ENCODE data around the gene SEMA3C. TPM values are rescaled to one million over a fixed set of nuclear protein-coding genes. Genes with fewer than 3 reads are reported as not detected.

Gene SEMA3C
- polyA plus RNA-seq, 1 donor: 70.6 TPM

DNA sequence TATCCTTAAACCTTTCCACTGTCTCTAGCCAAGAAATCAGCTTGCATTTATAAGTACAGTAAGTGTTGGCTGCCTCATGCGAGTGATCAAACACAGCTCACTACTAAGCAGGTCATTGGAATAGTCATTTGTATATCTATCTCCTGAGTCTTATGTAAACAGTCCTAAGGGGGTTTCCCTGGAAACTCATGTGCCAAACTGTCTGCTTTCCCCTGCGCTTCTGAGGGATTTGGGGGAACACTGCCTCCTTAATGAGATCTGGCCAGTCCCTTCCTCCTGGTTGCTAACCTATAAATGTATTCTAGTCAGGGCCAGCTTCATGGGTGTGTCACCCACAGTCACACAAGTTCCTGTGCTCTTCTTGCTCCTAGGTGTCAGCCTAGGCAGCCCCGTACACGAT is 147.3 kb downstream of the SEMA3C start:
- no peaks in the 10 kb centered on the region for H3K9me3 ChIP-seq (ENCODE audit: control insufficient read depth, low read depth, low read length)
- H3K27ac ChIP-seq (ENCODE audit: low read length): no peak overlapping the region
- H3K4me3 ChIP-seq (ENCODE audit: low read length): no peak overlapping the region
- WGBS (ENCODE audit: insufficient coverage, low lambda C conversion rate): no CpG with 5 or more reads among the region's 4 CpGs
- H3K4me1 ChIP-seq (ENCODE audit: control insufficient read depth, insufficient read depth, low read length): peaks cover 3% of the 10 kb centered on the region
- DNase-seq: peak in 1 of 2 donors; percentile 44
- H3K27me3 ChIP-seq (ENCODE audit: control insufficient read depth, insufficient read depth, low read length): no peaks in the 10 kb centered on the region
- H3K36me3 ChIP-seq (ENCODE audit: control insufficient read depth, insufficient read depth, low read length): peaks cover 11% of the 10 kb centered on the region

DNA sequence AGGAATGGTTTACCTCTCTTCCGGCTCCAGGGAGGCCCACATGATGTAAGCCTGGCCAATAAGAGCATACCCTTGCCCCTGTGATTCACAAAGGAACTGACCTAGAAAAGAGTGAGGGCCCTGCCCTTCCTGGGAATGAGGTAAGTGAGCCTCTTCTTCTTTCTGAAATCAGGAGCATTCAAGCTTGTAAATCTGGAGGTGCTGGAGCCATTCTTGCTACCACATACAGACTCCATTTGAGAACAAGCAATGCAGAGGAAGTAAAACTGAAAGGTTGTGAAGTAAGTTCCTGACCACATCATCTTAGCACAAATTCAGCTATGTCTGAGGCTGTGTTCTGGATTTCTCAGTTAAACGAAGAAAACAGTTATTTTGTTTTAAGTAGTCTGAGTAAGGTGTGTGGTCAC is 148.2 kb downstream of the SEMA3C start:
- Histone ChIP-seq H3K27ac (ENCODE audit: low read length) (no peak overlapping the region), H3K9me3 (ENCODE audit: control insufficient read depth, low read depth, low read length) (no peaks in the 10 kb centered on the region), H3K27me3 (ENCODE audit: control insufficient read depth, insufficient read depth, low read length) (no peaks in the 10 kb centered on the region), H3K4me3 (ENCODE audit: low read length) (no peak overlapping the region), H3K4me1 (ENCODE audit: control insufficient read depth, insufficient read depth, low read length) (no peaks in the 10 kb centered on the region), H3K36me3 (ENCODE audit: control insufficient read depth, insufficient read depth, low read length) (peaks cover 11% of the 10 kb centered on the region)
- no CpG with 5 or more reads among the region's 2 CpGs for WGBS (ENCODE audit: insufficient coverage, low lambda C conversion rate)
- DNase-seq: no peak

DNA sequence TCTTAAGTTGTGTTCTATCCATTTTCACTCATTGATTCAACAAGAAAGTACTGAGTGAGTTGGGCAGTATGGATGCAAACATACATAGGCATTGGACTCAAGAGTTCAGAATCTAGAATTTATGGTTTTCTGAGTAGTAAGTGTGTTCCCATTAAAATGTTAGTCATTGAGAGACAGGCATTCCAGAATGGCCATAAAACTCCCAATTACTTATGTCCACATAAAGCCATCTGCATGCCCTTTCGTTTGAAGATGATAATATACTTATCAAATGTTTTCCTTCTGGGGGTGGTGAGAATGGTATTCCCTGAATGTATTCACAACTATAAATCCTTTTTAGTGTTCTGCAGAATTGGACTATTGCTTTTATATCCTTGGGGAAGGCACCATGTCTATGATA is 148.8 kb downstream of the SEMA3C start:
- Histone ChIP-seq H3K27ac (ENCODE audit: low read length) (no peak overlapping the region), H3K27me3 (ENCODE audit: control insufficient read depth, insufficient read depth, low read length) (no peaks in the 10 kb centered on the region), H3K36me3 (ENCODE audit: control insufficient read depth, insufficient read depth, low read length) (peaks cover 11% of the 10 kb centered on the region), H3K4me1 (ENCODE audit: control insufficient read depth, insufficient read depth, low read length) (no peaks in the 10 kb centered on the region), H3K4me3 (ENCODE audit: low read length) (no peak overlapping the region), H3K9me3 (ENCODE audit: control insufficient read depth, low read depth, low read length) (no peaks in the 10 kb centered on the region)
- WGBS (ENCODE audit: insufficient coverage, low lambda C conversion rate): 33% methylated on average over 1 of the region's 1 CpG
- no peak for DNase-seq

DNA sequence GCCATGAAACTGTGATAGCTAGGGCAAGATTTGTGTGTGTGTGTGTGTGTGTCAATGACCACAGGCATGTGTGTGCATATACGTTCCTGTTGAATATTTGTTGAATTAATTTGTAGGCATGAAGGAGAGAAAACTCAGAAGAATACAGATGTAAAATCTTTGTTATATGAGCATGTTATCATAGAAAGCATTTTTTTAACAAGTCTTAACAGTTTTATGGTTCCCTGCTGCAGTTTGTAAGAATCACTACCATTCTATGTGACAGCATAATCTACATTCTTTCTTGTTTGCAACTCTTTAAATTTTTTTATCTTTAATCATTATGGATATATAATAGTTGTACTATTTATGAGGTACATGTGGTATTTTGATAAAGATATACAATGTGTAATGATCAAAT is 150.1 kb downstream of the SEMA3C start:
- no peaks in the 10 kb centered on the region for H3K4me1 ChIP-seq (ENCODE audit: control insufficient read depth, insufficient read depth, low read length)
- no peak for DNase-seq
- peaks cover 14% of the 10 kb centered on the region for H3K36me3 ChIP-seq (ENCODE audit: control insufficient read depth, insufficient read depth, low read length)
- no CpG with 5 or more reads among the region's 1 CpG for WGBS (ENCODE audit: insufficient coverage, low lambda C conversion rate)
- H3K27me3 ChIP-seq (ENCODE audit: control insufficient read depth, insufficient read depth, low read length): no peaks in the 10 kb centered on the region
- H3K9me3 ChIP-seq (ENCODE audit: control insufficient read depth, low read depth, low read length): no peaks in the 10 kb centered on the region
- H3K4me3 ChIP-seq (ENCODE audit: low read length): no peak overlapping the region
- no peak overlapping the region for H3K27ac ChIP-seq (ENCODE audit: low read length)

DNA sequence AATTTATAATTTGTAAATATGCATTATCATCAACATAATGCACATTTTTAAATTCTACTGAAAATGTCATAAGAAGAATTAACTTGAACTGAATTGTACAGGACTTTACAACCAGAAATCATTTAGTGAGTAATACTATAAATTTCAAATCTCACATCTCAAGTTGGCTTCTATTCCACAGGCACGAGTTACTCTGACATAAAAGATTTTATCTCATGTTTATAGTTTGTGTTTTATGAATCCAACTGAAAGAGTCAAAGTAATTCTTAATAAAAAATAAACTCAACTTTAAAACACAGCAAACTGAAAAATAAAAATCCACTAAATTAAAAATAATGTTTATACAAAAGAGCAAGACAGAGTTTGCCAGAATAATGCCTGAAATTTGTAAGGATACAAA is 151.2 kb downstream of the SEMA3C start:
- no peaks in the 10 kb centered on the region for H3K9me3 ChIP-seq (ENCODE audit: control insufficient read depth, low read depth, low read length)
- peaks cover 12% of the 10 kb centered on the region for H3K36me3 ChIP-seq (ENCODE audit: control insufficient read depth, insufficient read depth, low read length)
- no peak for DNase-seq
- no peaks in the 10 kb centered on the region for H3K27me3 ChIP-seq (ENCODE audit: control insufficient read depth, insufficient read depth, low read length)
- no CpG with 5 or more reads among the region's 1 CpG for WGBS (ENCODE audit: insufficient coverage, low lambda C conversion rate)
- no peaks in the 10 kb centered on the region for H3K4me1 ChIP-seq (ENCODE audit: control insufficient read depth, insufficient read depth, low read length)
- H3K27ac ChIP-seq (ENCODE audit: low read length): no peak overlapping the region
- no peak overlapping the region for H3K4me3 ChIP-seq (ENCODE audit: low read length)

DNA sequence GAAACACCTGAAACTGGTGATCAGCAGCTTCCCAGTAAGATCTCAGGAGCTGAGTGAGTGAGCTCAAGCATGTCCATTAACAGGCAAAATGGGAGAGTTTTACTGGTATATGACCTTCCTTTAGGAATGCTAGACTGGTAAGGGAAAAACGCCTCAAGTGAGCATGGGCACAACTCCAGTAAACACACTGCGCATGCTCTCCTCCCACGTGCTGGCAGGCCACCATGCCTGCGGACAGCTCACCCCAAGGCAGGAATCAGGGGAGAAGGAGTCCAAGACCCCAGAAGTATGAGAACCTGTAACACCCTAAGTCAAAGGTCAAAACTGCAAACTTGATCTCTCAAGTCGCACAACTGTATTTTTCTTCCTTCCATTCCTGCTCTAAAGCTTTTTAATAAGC is 152.1 kb downstream of the SEMA3C start:
- Histone ChIP-seq H3K4me1 (ENCODE audit: control insufficient read depth, insufficient read depth, low read length) (no peaks in the 10 kb centered on the region), H3K9me3 (ENCODE audit: control insufficient read depth, low read depth, low read length) (no peaks in the 10 kb centered on the region), H3K27me3 (ENCODE audit: control insufficient read depth, insufficient read depth, low read length) (no peaks in the 10 kb centered on the region), H3K4me3 (ENCODE audit: low read length) (no peak overlapping the region), H3K36me3 (ENCODE audit: control insufficient read depth, insufficient read depth, low read length) (peaks cover 12% of the 10 kb centered on the region), H3K27ac (ENCODE audit: low read length) (no peak overlapping the region)
- no peak for DNase-seq
- no CpG with 5 or more reads among the region's 5 CpGs for WGBS (ENCODE audit: insufficient coverage, low lambda C conversion rate)

DNA sequence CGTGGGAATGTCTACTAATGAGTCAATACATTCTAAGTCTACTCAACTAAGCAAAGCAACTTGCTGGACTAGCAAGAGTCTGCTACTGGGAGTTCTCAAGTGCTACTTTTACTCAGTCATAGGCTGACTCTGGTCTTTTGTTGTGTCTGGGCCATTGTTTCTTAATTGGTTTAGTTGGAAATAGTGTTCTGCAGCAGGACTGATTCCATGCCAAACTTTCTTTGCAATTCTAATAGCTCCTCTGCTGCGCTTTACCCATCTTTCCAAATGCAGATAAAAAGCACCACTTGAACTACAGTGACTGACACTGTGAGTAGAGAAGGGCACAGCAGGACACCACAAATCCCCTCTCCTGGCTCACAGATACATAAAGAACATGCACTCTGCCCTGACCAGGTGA is 154.7 kb downstream of the SEMA3C start:
- Histone ChIP-seq H3K9me3 (ENCODE audit: control insufficient read depth, low read depth, low read length) (no peaks in the 10 kb centered on the region), H3K36me3 (ENCODE audit: control insufficient read depth, insufficient read depth, low read length) (peaks cover 10% of the 10 kb centered on the region), H3K27ac (ENCODE audit: low read length) (no peak overlapping the region), H3K27me3 (ENCODE audit: control insufficient read depth, insufficient read depth, low read length) (no peaks in the 10 kb centered on the region), H3K4me1 (ENCODE audit: control insufficient read depth, insufficient read depth, low read length) (no peaks in the 10 kb centered on the region), H3K4me3 (ENCODE audit: low read length) (no peak overlapping the region)
- no peak for DNase-seq
- WGBS (ENCODE audit: insufficient coverage, low lambda C conversion rate): no CpG with 5 or more reads among the region's 2 CpGs

DNA sequence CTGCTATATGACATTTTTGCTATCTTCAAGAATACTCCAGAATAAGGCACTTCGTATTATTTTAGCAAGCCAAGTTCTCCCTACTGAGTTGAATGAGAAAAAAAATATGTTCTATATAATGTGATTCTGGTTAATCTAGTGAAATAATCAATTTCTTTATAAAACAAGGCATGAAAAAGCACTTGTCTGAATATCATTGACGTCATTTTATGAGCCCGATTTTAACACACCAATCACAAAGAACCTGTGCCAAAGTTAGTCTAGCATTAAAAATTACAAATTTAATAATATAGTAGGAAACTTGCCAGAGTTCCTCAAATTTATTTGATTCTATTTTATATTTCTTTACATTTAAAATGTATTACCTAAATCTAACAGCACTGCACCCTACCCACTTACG is 155.1 kb downstream of the SEMA3C start:
- Histone ChIP-seq H3K27me3 (ENCODE audit: control insufficient read depth, insufficient read depth, low read length) (no peaks in the 10 kb centered on the region), H3K27ac (ENCODE audit: low read length) (no peak overlapping the region), H3K4me1 (ENCODE audit: control insufficient read depth, insufficient read depth, low read length) (no peaks in the 10 kb centered on the region), H3K4me3 (ENCODE audit: low read length) (no peak overlapping the region), H3K9me3 (ENCODE audit: control insufficient read depth, low read depth, low read length) (no peaks in the 10 kb centered on the region), H3K36me3 (ENCODE audit: control insufficient read depth, insufficient read depth, low read length) (peaks cover 10% of the 10 kb centered on the region)
- WGBS (ENCODE audit: insufficient coverage, low lambda C conversion rate): 90% methylated on average over 2 of the region's 4 CpGs
- no peak for DNase-seq

DNA sequence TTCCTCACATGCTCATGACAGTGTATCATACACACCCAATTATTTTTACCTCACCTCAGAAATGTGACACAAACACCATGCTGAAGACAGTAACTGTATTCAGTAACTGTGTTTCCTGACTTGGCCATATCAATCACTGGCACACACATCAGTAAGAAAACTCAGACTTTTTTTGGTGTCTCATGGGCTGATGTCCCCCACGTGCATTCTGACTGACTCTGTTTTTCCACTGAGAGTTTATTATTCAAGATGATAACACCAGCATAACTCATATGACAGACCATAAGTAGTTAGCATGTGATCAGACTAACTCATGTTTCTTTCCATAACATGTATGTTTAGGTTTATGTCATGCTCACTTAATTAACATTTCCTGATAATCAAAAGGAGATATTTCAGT is 155.6 kb downstream of the SEMA3C start:
- Histone ChIP-seq H3K4me3 (ENCODE audit: low read length) (no peak overlapping the region), H3K27me3 (ENCODE audit: control insufficient read depth, insufficient read depth, low read length) (no peaks in the 10 kb centered on the region), H3K9me3 (ENCODE audit: control insufficient read depth, low read depth, low read length) (no peaks in the 10 kb centered on the region), H3K27ac (ENCODE audit: low read length) (no peak overlapping the region), H3K4me1 (ENCODE audit: control insufficient read depth, insufficient read depth, low read length) (no peaks in the 10 kb centered on the region), H3K36me3 (ENCODE audit: control insufficient read depth, insufficient read depth, low read length) (peaks cover 11% of the 10 kb centered on the region)
- no CpG with 5 or more reads among the region's 1 CpG for WGBS (ENCODE audit: insufficient coverage, low lambda C conversion rate)
- no peak for DNase-seq

DNA sequence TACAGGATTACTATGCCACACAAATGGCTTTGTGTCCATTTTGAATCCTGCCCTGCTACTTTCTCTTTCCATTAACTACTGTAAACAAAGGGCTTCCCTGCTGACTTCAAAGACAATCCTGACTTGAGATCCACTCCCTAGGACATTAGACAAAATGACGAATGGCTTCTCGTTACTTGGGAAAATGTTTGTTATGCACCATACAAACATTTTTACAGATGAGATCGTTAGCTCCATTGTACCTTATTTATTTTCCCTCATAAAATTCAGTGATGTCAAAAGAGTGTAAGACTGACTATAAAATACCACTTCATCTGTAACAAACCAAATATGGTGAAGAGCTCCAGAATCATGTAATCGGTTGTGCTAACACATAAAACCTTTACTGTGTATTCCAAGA is 158.6 kb downstream of the SEMA3C start:
- Histone ChIP-seq H3K9me3 (ENCODE audit: control insufficient read depth, low read depth, low read length) (no peaks in the 10 kb centered on the region), H3K27me3 (ENCODE audit: control insufficient read depth, insufficient read depth, low read length) (no peaks in the 10 kb centered on the region), H3K4me3 (ENCODE audit: low read length) (no peak overlapping the region), H3K4me1 (ENCODE audit: control insufficient read depth, insufficient read depth, low read length) (no peaks in the 10 kb centered on the region), H3K36me3 (ENCODE audit: control insufficient read depth, insufficient read depth, low read length) (peaks cover 16% of the 10 kb centered on the region), H3K27ac (ENCODE audit: low read length) (no peak overlapping the region)
- DNase-seq: no peak
- 75% methylated on average over 4 of the region's 4 CpGs for WGBS (ENCODE audit: insufficient coverage, low lambda C conversion rate)

DNA sequence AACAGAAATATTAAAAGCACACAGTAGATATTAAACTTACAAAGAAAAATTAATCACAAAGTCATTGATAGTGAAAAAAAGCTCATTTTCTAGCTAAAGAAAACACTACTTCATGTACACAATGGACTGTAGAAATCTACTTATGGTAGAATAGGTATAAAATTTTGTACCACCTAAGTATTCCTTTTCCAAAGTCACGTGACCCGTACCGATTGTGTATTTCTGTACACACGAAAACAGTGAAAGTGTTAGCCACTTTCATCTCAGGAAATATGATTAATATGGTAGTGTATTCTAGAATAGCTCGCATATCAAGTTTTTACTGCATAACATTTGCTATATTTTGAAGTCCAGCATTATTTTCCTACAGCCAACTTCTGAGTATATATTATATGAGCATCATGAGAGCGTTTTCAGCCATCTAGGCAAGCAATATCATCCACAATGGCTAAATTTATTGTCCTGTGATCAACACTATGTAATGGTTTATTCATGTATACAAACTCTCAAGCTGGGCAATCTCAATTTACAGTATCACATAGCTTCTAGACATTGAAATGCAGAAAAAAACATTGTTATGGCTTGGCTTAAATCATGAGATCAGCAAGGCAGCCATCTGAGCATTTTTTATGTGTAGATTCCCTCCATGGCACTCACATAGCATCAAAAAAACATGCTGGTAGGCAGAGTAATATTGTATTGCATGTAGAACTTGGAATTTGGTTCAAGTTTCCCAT is 165.7 kb downstream of the SEMA3C start:
- H3K9me3 ChIP-seq (ENCODE audit: control insufficient read depth, low read depth, low read length): no peaks in the 10 kb centered on the region
- no peaks in the 10 kb centered on the region for H3K27me3 ChIP-seq (ENCODE audit: control insufficient read depth, insufficient read depth, low read length)
- H3K4me3 ChIP-seq (ENCODE audit: low read length): no peak overlapping the region
- no peak overlapping the region for H3K27ac ChIP-seq (ENCODE audit: low read length)
- peaks cover 14% of the 10 kb centered on the region for H3K36me3 ChIP-seq (ENCODE audit: control insufficient read depth, insufficient read depth, low read length)
- H3K4me1 ChIP-seq (ENCODE audit: control insufficient read depth, insufficient read depth, low read length): no peaks in the 10 kb centered on the region
- DNase-seq: no peak
- WGBS (ENCODE audit: insufficient coverage, low lambda C conversion rate): 85% methylated on average over 5 of the region's 6 CpGs
